Endothelial cell of umbilical vein (primary cell): ENCODE measurements around the gene GBF1. TPM values are rescaled to one million over a fixed set of nuclear protein-coding genes. Genes with fewer than 3 reads are reported as not detected.
"Not testable (repeated sequence)": the region's sequence is repeated elsewhere in the genome, so short reads cannot be mapped to it uniquely, and the experiment has no call there.

Experiments
- BruUV-seq: library from RNA; stranded (reverse); fragments of 400-500 nt; replicated peaks from 2 replicates; lab custom pipeline; 2021; lab: Mats Ljungman, UMichigan
- CTCF ChIA-PET: fragments of 300-600, 350-600 bp; sonication (Branson Sonifier 250); formaldehyde crosslinking; loops from one replicate; lab custom pipeline; 2021; ENCODE audit warnings: antibody characterized with exemption, inconsistent platforms; lab: Charles Lee
- POLR2A ChIA-PET: fragments of 300-600, 350-600 bp; sonication (Branson Sonifier 250); formaldehyde crosslinking; loops from one replicate; lab custom pipeline; 2021; ENCODE audit warnings: antibody characterized with exemption, inconsistent platforms; lab: Charles Lee
- DNase-seq: peaks from one replicate; pipeline ENCODE4 v3.0.0-alpha.2; 2011; ENCODE audit warnings: low read depth, low spot score
- FAIRE-seq: peaks from 2 replicates; lab custom pipeline; 2011; peaks lifted over from hg19 to GRCh38; lab: Jason Lieb, UNC
- H2AFZ ChIP-seq: 2 replicates; pipeline ENCODE4 v1.6.0; 2012; ENCODE audit warnings: low read depth, low read length, control low read depth, inconsistent platforms
- H3K27ac ChIP-seq: 2 replicates; pipeline ENCODE4 v1.5.1; 2011; ENCODE audit warnings: low read depth, mild to moderate bottlenecking, control low read depth, low read length, moderate library complexity; ENCODE audit not compliant: insufficient read depth
- H3K27me3 ChIP-seq, 2 experiments: 2 replicates each; pipeline versions ENCODE4 v1.6.0 to v1.6.1; 2011; ENCODE audit warnings: low read length in 2 of 2, mixed read lengths in 1 of 2; ENCODE audit not compliant: control insufficient read depth in 2 of 2, insufficient read depth in 2 of 2
- H3K36me3 ChIP-seq, 2 experiments: 2 replicates in 1 of 2; 3 replicates in 1 of 2; pipeline ENCODE4 v1.5.1; 2011; ENCODE audit warnings: low read length in 2 of 2, mild to moderate bottlenecking in 1 of 2, moderate library complexity in 1 of 2; ENCODE audit not compliant: control insufficient read depth in 2 of 2, insufficient read depth in 2 of 2; ENCODE audit errors: extremely low read depth in 1 of 2
- H3K4me1 ChIP-seq: 3 replicates; pipeline ENCODE4 v1.5.1; 2011; ENCODE audit warnings: mild to moderate bottlenecking, low read length; ENCODE audit not compliant: control insufficient read depth, insufficient read depth; ENCODE audit errors: extremely low read depth
- H3K4me2 ChIP-seq: 2 replicates; pipeline ENCODE4 v1.6.1; 2011; ENCODE audit warnings: low read length, control low read depth, mixed read lengths; ENCODE audit not compliant: insufficient read depth
- H3K4me3 ChIP-seq, 3 experiments: fragments of 200-600 bp in 1 of 3; sonication (generic), shearing (Covaris generic) in 1 of 3; replicated peaks in 1 of 3; 2 replicates each; pipeline ENCODE4 v1.5.1; 2011 to 2016; ENCODE audit warnings: control low read depth in 3 of 3, low read length in 3 of 3, mild to moderate bottlenecking in 2 of 3, inconsistent platforms in 1 of 3, low read depth in 1 of 3, moderate library complexity in 1 of 3; ENCODE audit not compliant: insufficient read depth in 1 of 3
- H3K79me2 ChIP-seq: 2 replicates; pipeline ENCODE4 v1.6.0; 2012; ENCODE audit warnings: low read length, inconsistent platforms; ENCODE audit not compliant: control insufficient read depth, insufficient read depth
- H3K9ac ChIP-seq: replicated peaks from 2 replicates; pipeline ENCODE3; 2011; ENCODE audit warnings: low read length, control low read depth; ENCODE audit not compliant: insufficient read depth; ENCODE audit errors: extremely low read depth
- H3K9me1 ChIP-seq: replicated peaks from 3 replicates; pipeline ENCODE4 v1.6.0; 2011; ENCODE audit warnings: mild to moderate bottlenecking, low read length; ENCODE audit not compliant: control insufficient read depth, insufficient read depth; ENCODE audit errors: extremely low read depth
- H3K9me3 ChIP-seq: replicated peaks from 2 replicates; pipeline ENCODE4 v1.5.1; 2012; ENCODE audit warnings: low read length, inconsistent platforms; ENCODE audit not compliant: control insufficient read depth, insufficient read depth
- H4K20me1 ChIP-seq: replicated peaks from 2 replicates; pipeline ENCODE3; 2011; ENCODE audit warnings: mild to moderate bottlenecking, low read length; ENCODE audit not compliant: control insufficient read depth, insufficient read depth; ENCODE audit errors: extremely low read depth
- CTCF ChIP-seq, 2 donors: IDR thresholded peaks; 1 replicate in 1 of 2; 2 replicates in 1 of 2; pipeline ENCODE4 v1.5.1; 2011; ENCODE audit warnings: low read length in 2 of 2, mild to moderate bottlenecking in 2 of 2, moderate library complexity in 2 of 2, control low read depth in 1 of 2, inconsistent platforms in 1 of 2, low read depth in 1 of 2; ENCODE audit not compliant: insufficient read depth in 1 of 2; ENCODE audit errors: extremely low read depth in 1 of 2
- EZH2 ChIP-seq: IDR thresholded peaks from 2 replicates; pipeline ENCODE4 v1.6.1; 2012; ENCODE audit warnings: borderline replicate concordance, low read depth, mild to moderate bottlenecking, moderate library complexity, low read length, inconsistent platforms; ENCODE audit not compliant: severe bottlenecking
- FOS ChIP-seq: IDR thresholded peaks from 2 replicates; pipeline ENCODE4 v1.6.1; 2011; ENCODE audit warnings: mild to moderate bottlenecking, low read length, moderate library complexity, borderline replicate concordance; ENCODE audit not compliant: insufficient read depth
- GATA2 ChIP-seq: IDR thresholded peaks from 2 replicates; pipeline ENCODE4 v1.7.0; 2011; ENCODE audit warnings: low read depth, mild to moderate bottlenecking, moderate library complexity, mixed read lengths, low read length; ENCODE audit not compliant: insufficient read length, insufficient read depth
- JUN ChIP-seq: IDR thresholded peaks from 2 replicates; pipeline ENCODE4 v1.6.1; 2011; ENCODE audit warnings: borderline replicate concordance, low read depth; ENCODE audit not compliant: insufficient read length, insufficient read depth
- MAX ChIP-seq: IDR thresholded peaks from 2 replicates; pipeline ENCODE4 v1.6.1; 2011; ENCODE audit not compliant: insufficient read depth, insufficient read length
- MYC ChIP-seq: IDR thresholded peaks from one replicate; pipeline ENCODE4 v1.6.1; 2011; ENCODE audit warnings: mild to moderate bottlenecking, low read depth, low read length
- POLR2A ChIP-seq: IDR thresholded peaks from 2 replicates; pipeline ENCODE4 v1.6.1; 2012; ENCODE audit warnings: low read depth, mild to moderate bottlenecking, control low read depth, low read length
- POLR2AphosphoS5 ChIP-seq: IDR thresholded peaks from 2 replicates; pipeline ENCODE4 v1.6.1; 2012; ENCODE audit warnings: low read depth, mild to moderate bottlenecking, control low read depth, low read length, moderate library complexity; ENCODE audit not compliant: insufficient read depth
- dilution Hi-C: fragments of 300-500 bp; cut with MboI; formaldehyde crosslinking; loops from one replicate; pipeline ENCODE4 v1.15.0; 2019; ENCODE audit warnings: low sequenced_read_pairs; ENCODE audit not compliant: extremely low pct_ligation_motif_present
- intact Hi-C: fragments of 100-400 bp; cut with micrococcal nuclease; formaldehyde crosslinking; loops from one replicate; pipeline ENCODE4 v1.10.0; 2022
- polyA plus RNA-seq, 4 experiments: library from polyadenylated mRNA; depleted of rRNA in 3 of 4; stranded (reverse) in 3 of 4; unstranded in 1 of 4; fragments of >200 nt; gene quantifications; 2 replicates each; pipeline versions ENCODE4 v1.2.1 to v1.2.3, GENCODE V29; 2011 to 2012; ENCODE audit warnings: missing spikeins in 1 of 4
- total RNA-seq: library from RNA; stranded (reverse); gene quantifications from 2 replicates; pipeline ENCODE4 v1.2.3, GENCODE V29; 2021

Gene GBF1
- total and polyA plus RNA-seq, 2 donors (not counting 3 experiments of a cell fraction or from before 2014, with no cell fraction given): 26.0 to 49.7 TPM

GRCh38 chr10:102211615-102212299, 33.6 kb upstream of the GBF1 start:
- dilution Hi-C loops: no loop called here
- no peak overlapping the region for H3K9ac ChIP-seq
- H3K4me2 ChIP-seq: no peak overlapping the region
- H3K4me1 ChIP-seq: no peaks in the 10 kb centered on the region
- DNase-seq (no peak), FAIRE-seq (no peak)
- H3K9me3 ChIP-seq: no peaks in the 10 kb centered on the region
- no peak overlapping the region for H3K4me3 ChIP-seq
- peaks cover 3 to 26% of the 10 kb centered on the region in 2 experiments for H3K27me3 ChIP-seq
- no peaks in the 10 kb centered on the region for H4K20me1 ChIP-seq
- CTCF ChIA-PET: interaction anchor here (1.0 to 1.2 kb wide), 2 partner anchors 22 to 42 kb away, joined by 3 read pairs; no protein-coding TSS in a partner anchor
- no peaks in the 10 kb centered on the region for H3K36me3 ChIP-seq
- no peaks in the 10 kb centered on the region for H3K79me2 ChIP-seq
- no peak overlapping the region for H2AFZ ChIP-seq
- intact Hi-C loops: no loop called here
- H3K27ac ChIP-seq: no peak overlapping the region
- POLR2A ChIA-PET: no interaction called here
- no peak for TF ChIP-seq GATA2
- no peak for TF ChIP-seq POLR2A
- TF ChIP-seq MAX: no peak
- no peak for TF ChIP-seq FOS
- TF ChIP-seq JUN: no peak
- TF ChIP-seq MYC: no peak
- TF ChIP-seq POLR2AphosphoS5: no peak
- no peak for TF ChIP-seq CTCF (IDR thresholded peaks at IDR 0.05; ENCODE audit: extremely low read depth in 1 of 2, insufficient read depth in 1 of 2, low read depth in 1 of 2, low read length in 2 of 2)
- TF ChIP-seq EZH2: no peak
- BruUV-seq: no TSS peak
- H3K9me1 ChIP-seq: no peaks in the 10 kb centered on the region

GRCh38 chr10:102213599-102213998, 31.7 kb upstream of the GBF1 start:
- dilution Hi-C loops: not testable (repeated sequence)

More at GRCh38 chr10:102213599-102213998, 31.7 kb upstream of the GBF1 start:
- FAIRE-seq, H3K4me1 ChIP-seq, DNase-seq, POLR2A ChIA-PET, H3K9me1 ChIP-seq, H2AFZ ChIP-seq, H3K36me3 ChIP-seq, H3K9ac ChIP-seq, BruUV-seq, H3K27ac ChIP-seq, H3K4me2 ChIP-seq, H3K9me3 ChIP-seq, H3K4me3 ChIP-seq, H3K79me2 ChIP-seq, H4K20me1 ChIP-seq, intact Hi-C loops: not testable (repeated sequence)
- H3K27me3 ChIP-seq: peaks cover 4 to 32% of the 10 kb centered on the region in 2 experiments
- CTCF ChIA-PET: interaction anchor here (1.3 kb wide), 1 partner anchor 12 kb away, joined by 3 read pairs; the partner anchor contains the start of gene ELOVL3
